ENCODE results near the gene SARNP. TPM values are rescaled to one million over a fixed set of nuclear protein-coding genes. Genes with fewer than 3 reads are reported as not detected.

Gene SARNP
- total RNA-seq, 1 experiment from 2014 or later: 98.3 TPM

GRCh38 chr12:55728939-55729818 is 88.3 kb downstream of the SARNP start, which contains the start of gene CD63:
TSS of gene CD63 (minus strand) at chr12:55729009. CDS start at chr12:55728341, 668 bp downstream.
- peak; percentile 87 for DNase-seq (ENCODE audit: low spot score)
- POLR2A ChIA-PET: interaction anchor here (0.5 to 2.5 kb wide), 15 partner anchors 9 to 1428 kb away, joined by 3 to 21 read pairs (median 6); partner anchors contain the start of genes BLOC1S1, DNAJC14, GDF11 and ITGA7
- Mint-ChIP-seq H3K4me1 (peaks cover 31% of the 10 kb centered on the region), H3K9me3 (no peaks in the 10 kb centered on the region), H3K27me3 (ENCODE audit: low read depth) (no peaks in the 10 kb centered on the region), H3K36me3 (peaks cover 14% of the 10 kb centered on the region), H3K27ac (peak within 1 kb of the TSS; percentile 75), H3K4me3 (peak within 1 kb of the TSS; percentile 88)
- peak; percentile 75 for ATAC-seq
- TF ChIP-seq CREM (CRISPR knock-in tag; IDR thresholded peaks at IDR 0.05) (peak; percentile 39; the same call in 1 of the 2 replicates), MYBL2 (CRISPR knock-in tag; IDR thresholded peaks at IDR 0.05) (peak; percentile 59; the same call in 1 of the 2 replicates), HMGXB4 (CRISPR knock-in tag; IDR thresholded peaks at IDR 0.05) (peak; percentile 51; the same call in 1 of the 2 replicates), ZNF219 (CRISPR knock-in tag; IDR thresholded peaks at IDR 0.05; ENCODE audit: borderline replicate concordance) (no peak), GABPB1 (CRISPR knock-in tag; IDR thresholded peaks at IDR 0.05) (0 out of 2 replicates have a peak, but pooled peaks have one; percentile 37), USF1 (CRISPR knock-in tag; IDR thresholded peaks at IDR 0.05) (peak; percentile 90), ARID4B (CRISPR knock-in tag; IDR thresholded peaks at IDR 0.05; ENCODE audit: borderline replicate concordance) (peak; percentile 36; the same call in 1 of the 2 replicates), ETV6 (CRISPR knock-in tag; IDR thresholded peaks at IDR 0.05) (0 out of 2 replicates have a peak, but pooled peaks have one; percentile 17), CREB1 (CRISPR knock-in tag; IDR thresholded peaks at IDR 0.05) (no peak), USF2 (CRISPR knock-in tag; IDR thresholded peaks at IDR 0.05) (peak; percentile 94), E2F5 (CRISPR knock-in tag; IDR thresholded peaks at IDR 0.05) (peak; percentile 65; the same call in 1 of the 2 replicates), ATF2 (CRISPR knock-in tag; IDR thresholded peaks at IDR 0.05; ENCODE audit: borderline replicate concordance, low read depth) (no peak), SP1 (CRISPR knock-in tag; conservative IDR thresholded peaks at IDR 0.05) (peak; percentile 83), FOXP4 (CRISPR knock-in tag; IDR thresholded peaks at IDR 0.05) (peak; percentile 63; the same call in 1 of the 2 replicates), ATF1 (CRISPR knock-in tag; IDR thresholded peaks at IDR 0.05) (0 out of 2 replicates have a peak, but pooled peaks have one; percentile 35), MAX (CRISPR knock-in tag; IDR thresholded peaks at IDR 0.05) (peak; percentile 77; the same call in 1 of the 2 replicates), TEAD1 (CRISPR knock-in tag; IDR thresholded peaks at IDR 0.05) (peak; percentile 63; the same call in 1 of the 2 replicates), KAT7 (CRISPR knock-in tag; IDR thresholded peaks at IDR 0.05; ENCODE audit: borderline replicate concordance) (no peak)
- CTCF ChIA-PET: interaction anchor here (0.6 to 2.7 kb wide), 23 partner anchors 9 to 978 kb away, joined by 3 to 75 read pairs (median 4); partner anchors contain the start of genes BLOC1S1, DNAJC14, ITGA7 and ORMDL2

All from WTC11 (cell line).